GM12892 (cell line): ENCODE measurements around the gene SIX5. TPM values are rescaled to one million over a fixed set of nuclear protein-coding genes. Genes with fewer than 3 reads are reported as not detected.

Experiments used
- DNase-seq: peaks from one replicate; pipeline ENCODE4 v3.0.0; 2011; ENCODE audit not compliant: insufficient read length
- FAIRE-seq: peaks from 2 replicates; lab custom pipeline; 2011; peaks lifted over from hg19 to GRCh38; lab: Jason Lieb, UNC
- POLR2A ChIP-seq: IDR thresholded peaks from 2 replicates; pipeline ENCODE4 v1.6.1; 2011; ENCODE audit warnings: low read depth, low read length, control low read depth
- POLR2AphosphoS5 ChIP-seq: IDR thresholded peaks from 2 replicates; pipeline ENCODE4 v1.6.1; 2011; ENCODE audit warnings: low read depth, low read length, control low read depth
- TAF1 ChIP-seq: IDR thresholded peaks from 2 replicates; pipeline ENCODE4 v1.6.1; 2011; ENCODE audit warnings: low read depth, mild to moderate bottlenecking, control low read depth, low read length, borderline replicate concordance
- polyA plus RNA-seq: library from polyadenylated mRNA; unstranded; fragments of >200 nt; gene quantifications from one replicate; pipeline ENCODE4 v1.2.1, GENCODE V29; 2012; ENCODE audit warnings: missing spikeins, inconsistent platforms; ENCODE audit not compliant: missing spikeins

Gene SIX5
- polyA plus RNA-seq = not detected

- DNase-seq (peak; percentile 98), FAIRE-seq (peak; percentile 100)
- no peak for TF ChIP-seq TAF1
- TF ChIP-seq POLR2AphosphoS5 = no peak; the same call in 1 of the 2 replicates
- no peak for TF ChIP-seq POLR2A
Observed at GRCh38 chr19:45768984-45769782, at the start of gene SIX5. Gene SIX5, minus strand, starts transcription at chr19:45769252. Its CDS starts 408 bp downstream, at chr19:45768844.

- TF ChIP-seq POLR2A (no peak), POLR2AphosphoS5 (no peak), TAF1 (no peak)
- DNase-seq (no peak), FAIRE-seq (no peak)
Observed at GRCh38 chr19:45817725-45818301, 48.8 kb upstream of the SIX5 start.

DNA sequence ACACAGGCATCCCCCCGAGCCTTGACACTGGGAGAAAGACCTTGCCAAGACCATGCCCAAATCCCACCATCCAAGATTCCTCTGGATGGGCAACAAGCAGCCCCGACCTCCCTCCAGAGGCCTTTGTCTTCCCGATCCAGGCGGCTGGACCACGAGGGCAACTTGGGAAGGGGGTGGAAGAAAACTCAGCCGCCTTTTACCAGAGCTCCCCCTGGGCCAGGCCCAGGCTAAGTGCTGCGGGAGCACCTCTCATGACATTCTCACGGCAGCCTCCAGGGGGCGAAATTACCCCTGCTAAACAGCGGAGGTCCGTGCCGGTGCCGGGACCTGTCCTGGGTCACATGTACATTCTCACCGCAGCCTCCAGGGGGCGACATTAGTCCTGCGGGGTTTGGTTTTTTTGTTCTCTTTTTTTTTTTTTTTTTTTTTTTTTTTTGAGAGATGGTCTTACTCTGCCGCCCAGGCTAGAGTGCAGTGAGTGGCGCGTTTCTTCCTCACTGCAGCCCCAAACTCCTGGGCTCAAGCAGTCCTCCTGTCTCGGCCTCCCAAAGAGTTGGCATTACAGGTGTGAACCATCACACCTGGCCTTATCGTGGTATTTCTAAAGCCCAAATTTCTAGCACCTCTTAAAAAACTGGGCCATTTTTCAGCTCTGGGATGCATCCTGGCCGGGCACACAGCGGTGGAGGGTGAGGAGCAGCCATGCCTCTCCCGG, 48.1 kb upstream of the SIX5 start:
- DNase-seq (peak; percentile 99), FAIRE-seq (peak; percentile 99)
- TF ChIP-seq POLR2AphosphoS5 = no peak
- TF ChIP-seq TAF1 = no peak
- TF ChIP-seq POLR2A = 0 out of 2 replicates have a peak, but pooled peaks have one; percentile 18

DNA sequence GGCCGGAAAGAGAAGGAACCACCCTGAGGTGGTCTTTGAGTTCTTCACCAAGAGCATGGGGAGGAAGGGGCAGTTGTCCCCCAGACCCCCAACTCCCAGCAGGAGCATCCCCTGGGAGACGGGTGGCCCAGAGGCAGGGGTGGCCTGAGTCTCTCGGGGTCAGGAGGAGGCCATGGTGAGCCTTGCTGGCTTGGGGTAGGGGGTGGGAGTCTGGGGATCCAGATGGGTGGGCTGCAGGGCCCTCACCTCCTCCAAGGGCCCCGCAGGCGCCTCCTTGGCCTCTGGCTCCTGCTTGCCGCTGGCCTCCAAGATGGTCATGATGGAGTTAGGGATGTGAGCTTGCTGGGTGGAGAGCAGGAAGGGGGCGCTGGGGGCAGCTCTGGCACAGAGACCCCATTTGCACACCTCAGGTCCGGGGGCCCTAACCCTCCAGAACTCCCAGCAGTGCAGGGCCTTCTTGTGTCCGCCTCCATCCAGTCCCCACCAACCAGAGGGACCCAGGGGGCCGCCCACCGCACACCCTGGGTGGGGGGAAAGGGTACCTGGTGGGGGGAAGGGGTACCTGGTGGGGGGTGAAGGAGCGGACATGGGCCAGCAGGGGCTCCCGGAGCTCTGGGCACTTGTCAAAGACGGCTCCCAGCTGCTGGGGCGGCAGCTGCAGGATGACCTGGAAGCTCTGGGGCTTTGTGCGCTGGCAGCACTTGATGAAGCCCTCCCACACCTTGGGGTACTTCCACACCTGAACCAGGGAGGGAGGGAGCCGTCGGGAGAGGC, 47.4 kb upstream of the SIX5 start:
- DNase-seq = peak; percentile 31
- no peak for TF ChIP-seq POLR2A
- TF ChIP-seq TAF1 = no peak
- TF ChIP-seq POLR2AphosphoS5 = no peak
- no peak for FAIRE-seq

- TF ChIP-seq POLR2AphosphoS5 = no peak
- TF ChIP-seq TAF1 = no peak
- TF ChIP-seq POLR2A = no peak
- DNase-seq (peak; percentile 19), FAIRE-seq (no peak)
Observed at GRCh38 chr19:45815481-45816216, 46.6 kb upstream of the SIX5 start.

DNA sequence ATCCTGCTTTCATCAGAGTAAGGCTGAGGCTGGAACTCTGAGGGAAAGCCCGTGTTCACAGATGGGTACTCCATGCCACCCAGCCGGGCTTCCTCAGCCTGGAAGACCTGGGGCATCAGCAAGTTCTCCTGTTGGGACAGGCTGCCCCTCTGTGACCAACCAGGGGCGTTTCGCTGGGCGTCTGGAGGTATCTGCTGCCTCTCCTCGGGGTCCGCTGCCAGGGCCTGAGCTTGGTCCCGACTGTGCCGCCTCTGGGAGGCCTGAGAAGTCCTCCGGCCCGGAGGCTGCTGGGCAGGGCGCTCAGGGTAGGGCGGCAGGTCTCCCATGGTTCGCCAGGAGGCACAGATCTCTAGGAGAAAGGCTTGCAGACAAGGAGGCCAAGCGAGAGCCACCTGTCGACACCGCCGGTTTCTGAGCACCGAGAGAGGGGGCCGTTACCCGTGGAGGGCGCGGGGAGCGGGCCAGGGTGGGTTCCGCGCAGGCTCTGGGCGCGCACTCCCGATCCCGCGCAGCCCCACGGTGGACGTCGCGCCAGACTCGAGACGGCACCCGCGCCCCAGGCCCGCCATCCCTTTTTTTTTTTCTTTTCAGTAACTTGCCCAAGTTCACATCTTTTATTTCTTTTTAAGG, 45.9 kb upstream of the SIX5 start, which contains the start of gene RSPH6A:
TSS of gene RSPH6A (minus strand) at position 458 of the 630 bp plus-strand sequence. CDS start at position 326, 132 bp downstream.
- no peak for TF ChIP-seq TAF1
- TF ChIP-seq POLR2AphosphoS5 = no peak
- TF ChIP-seq POLR2A = no peak
- DNase-seq = no peak

GRCh38 chr19:45814166-45814780, 45.2 kb upstream of the SIX5 start:
- TF ChIP-seq POLR2A (no peak), TAF1 (no peak), POLR2AphosphoS5 (0 out of 2 replicates have a peak, but pooled peaks have one; percentile 45)

More for the DNA sequence above, 45.9 kb upstream of the SIX5 start, which contains the start of gene RSPH6A:
- FAIRE-seq = no peak

DNA sequence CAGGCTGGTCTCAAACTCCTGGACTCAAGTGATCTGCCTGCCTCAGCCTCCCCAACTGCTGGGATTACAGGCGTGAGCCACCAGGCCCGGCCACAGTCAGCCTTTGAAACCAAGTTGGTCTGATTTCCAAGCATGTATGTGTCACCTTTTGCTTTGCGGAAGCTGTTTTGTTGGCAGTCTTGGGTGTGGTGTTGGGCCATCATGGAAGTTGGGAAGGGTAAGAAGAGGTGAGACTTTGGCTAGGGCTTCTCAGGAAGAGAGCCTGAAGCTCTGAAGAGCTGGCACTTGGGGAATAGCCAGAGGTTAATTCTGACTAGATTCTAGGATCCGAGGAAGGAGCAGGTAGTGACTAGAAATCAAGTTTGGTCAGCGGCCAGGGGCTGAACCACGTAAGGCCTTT, 43.2 kb upstream of the SIX5 start:
- DNase-seq (no peak), FAIRE-seq (no peak)
- TF ChIP-seq TAF1 (no peak), POLR2AphosphoS5 (no peak), POLR2A (no peak)

More at GRCh38 chr19:45814166-45814780, 45.2 kb upstream of the SIX5 start:
- FAIRE-seq (no peak), DNase-seq (no peak)

DNA sequence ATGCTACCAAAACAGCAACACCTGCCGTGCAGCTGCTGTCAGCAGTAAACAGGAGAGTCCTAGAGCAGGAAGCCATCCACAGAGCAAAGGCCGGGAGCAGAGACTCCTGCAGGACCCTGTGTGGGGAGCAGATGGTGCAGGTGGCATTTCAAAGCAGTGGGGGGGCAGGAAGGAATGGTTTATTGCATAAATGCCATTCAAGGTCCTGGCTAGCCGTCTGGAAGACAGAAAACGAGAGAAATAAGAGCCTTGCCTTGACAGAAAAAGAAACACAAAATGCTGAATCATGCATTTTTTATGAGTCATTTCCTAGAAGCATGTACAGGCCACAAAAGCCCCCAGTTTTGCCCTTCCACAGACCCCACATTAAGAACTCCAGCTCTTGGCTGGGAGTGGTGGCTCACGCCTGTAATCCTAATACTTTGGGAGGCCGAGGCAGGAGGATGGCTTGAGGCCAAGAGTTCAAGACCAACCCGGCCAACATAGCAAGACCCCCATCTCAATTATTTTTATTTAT, 40.6 kb upstream of the SIX5 start:
- no peak for TF ChIP-seq POLR2A
- TF ChIP-seq POLR2AphosphoS5 = no peak
- TF ChIP-seq TAF1 = no peak
- FAIRE-seq = peak; percentile 67
- no peak for DNase-seq
